Activated naive CD4-positive, alpha-beta T cell treated with anti-CD3 and anti-CD28 coated beads, Interleukin-2, amount 10 ng/mL, durations not matched to agents 7 days and 5 days (primary cell): ENCODE results near the gene HDHD2.
"Not testable (repeated sequence)": the region's sequence is repeated elsewhere in the genome, so short reads cannot be mapped to it uniquely, and the experiment has no call there.

Experiments
- CTCF ChIA-PET: fragments of 350-600 bp; sonication (Branson Sonifier 250); formaldehyde crosslinking; loops from one replicate; lab custom pipeline; 2021; ENCODE audit warnings: antibody characterized with exemption; lab: Charles Lee
- DNase-seq: peaks from one replicate; pipeline ENCODE4 v3.0.0-alpha.2; 2020
- H3K27ac Mint-ChIP-seq: one replicate; pipeline ENCODE4 v1.8.0; 2021; ENCODE audit warnings: mild to moderate bottlenecking, moderate library complexity, mixed read lengths
- H3K27me3 Mint-ChIP-seq: one replicate; pipeline ENCODE4 v1.8.0; 2021; ENCODE audit warnings: mild to moderate bottlenecking, mixed read lengths
- H3K36me3 Mint-ChIP-seq: one replicate; pipeline ENCODE4 v1.8.0; 2021; ENCODE audit warnings: mixed read lengths
- H3K4me1 Mint-ChIP-seq: one replicate; pipeline ENCODE4 v1.8.0; 2021; ENCODE audit warnings: mixed read lengths
- H3K4me3 Mint-ChIP-seq: one replicate; pipeline ENCODE4 v1.8.0; 2021; ENCODE audit warnings: mild to moderate bottlenecking, moderate library complexity, mixed read lengths
- H3K9me3 Mint-ChIP-seq: one replicate; pipeline ENCODE4 v1.8.0; 2021; ENCODE audit warnings: mixed read lengths

The HDHD2 gene, protein sequence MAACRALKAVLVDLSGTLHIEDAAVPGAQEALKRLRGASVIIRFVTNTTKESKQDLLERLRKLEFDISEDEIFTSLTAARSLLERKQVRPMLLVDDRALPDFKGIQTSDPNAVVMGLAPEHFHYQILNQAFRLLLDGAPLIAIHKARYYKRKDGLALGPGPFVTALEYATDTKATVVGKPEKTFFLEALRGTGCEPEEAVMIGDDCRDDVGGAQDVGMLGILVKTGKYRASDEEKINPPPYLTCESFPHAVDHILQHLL

DNA sequence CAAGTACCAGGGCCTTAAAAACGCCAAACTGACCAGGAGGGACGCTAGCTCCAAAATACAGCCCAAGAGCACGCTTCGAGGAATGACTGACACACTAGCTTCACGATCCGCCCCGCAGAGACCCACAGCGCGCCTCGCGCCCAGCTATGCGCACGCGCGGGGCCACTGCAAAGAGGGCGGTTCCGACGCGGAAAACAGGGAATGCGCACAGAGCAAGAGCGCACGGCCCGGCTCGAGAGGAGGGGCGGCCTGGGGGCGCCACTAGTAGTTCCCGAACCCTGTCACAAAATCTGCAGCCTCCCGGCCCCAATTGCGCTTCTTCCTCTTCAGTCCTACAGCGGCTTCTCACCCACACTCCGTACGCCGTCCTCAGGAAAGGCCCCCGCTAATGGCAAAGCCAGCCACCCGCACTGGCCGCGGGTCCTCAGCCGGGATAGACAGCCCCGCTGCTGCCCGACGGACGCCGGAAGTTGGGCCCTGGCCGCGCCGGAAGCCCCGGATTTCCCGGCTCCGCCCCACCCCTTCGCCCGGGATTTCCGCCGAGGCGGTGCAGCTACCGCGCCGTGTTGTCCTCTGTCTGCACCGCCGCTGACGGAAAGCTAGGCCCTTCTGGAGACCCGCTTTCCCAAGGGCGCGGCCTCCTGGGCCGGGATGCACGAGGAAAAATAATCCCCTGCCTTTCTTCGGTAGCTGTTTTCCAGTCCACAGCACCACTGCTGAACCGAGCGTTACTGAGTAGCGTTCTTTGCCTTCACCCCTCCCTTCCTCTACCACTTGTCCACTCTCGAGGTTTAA lies at the start of gene HDHD2:
Gene HDHD2, minus strand, starts transcription at position 472 of the 795 bp plus-strand sequence. CDS start 14,061 bp downstream, outside the sequence.
- H3K4me3 Mint-ChIP-seq, result peak within 1 kb of the TSS; percentile 83
- H3K9me3 Mint-ChIP-seq, result no peaks in the 10 kb centered on the region
- H3K27me3 Mint-ChIP-seq, result no peaks in the 10 kb centered on the region
- peaks cover 29% of the 10 kb centered on the region for H3K4me1 Mint-ChIP-seq
- CTCF ChIA-PET, result interaction anchor here (1.5 kb wide), 1 partner anchor 22 kb away, joined by 5 read pairs; no protein-coding TSS in a partner anchor
- H3K36me3 Mint-ChIP-seq, result peaks cover 21% of the 10 kb centered on the region
- H3K27ac Mint-ChIP-seq, result peak within 1 kb of the TSS; percentile 88
- DNase-seq, result peak; percentile 82

DNA sequence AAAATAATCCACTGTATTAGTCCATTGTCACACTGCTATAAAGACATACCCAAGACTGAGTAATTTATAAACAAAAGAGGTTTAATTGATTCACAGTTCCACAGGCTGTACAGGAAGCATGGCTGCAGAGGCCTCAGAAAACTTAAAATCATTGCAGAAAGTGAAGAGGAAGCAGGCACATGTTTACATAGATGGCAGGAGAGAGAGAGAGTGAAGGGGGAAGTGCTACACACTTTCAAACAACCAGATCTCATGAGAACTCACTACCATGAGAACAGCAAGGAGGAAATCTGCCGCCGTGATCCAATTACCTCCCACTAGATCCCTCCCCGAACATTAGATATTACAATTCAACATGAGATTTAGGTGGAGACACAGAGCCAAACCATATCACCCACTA lies 45.7 kb upstream of the HDHD2 start:
- peaks cover 22% of the 10 kb centered on the region for H3K27me3 Mint-ChIP-seq
- H3K4me3 Mint-ChIP-seq, DNase-seq, H3K27ac Mint-ChIP-seq, H3K36me3 Mint-ChIP-seq, H3K4me1 Mint-ChIP-seq, CTCF ChIA-PET, H3K9me3 Mint-ChIP-seq: not testable (repeated sequence)

DNA sequence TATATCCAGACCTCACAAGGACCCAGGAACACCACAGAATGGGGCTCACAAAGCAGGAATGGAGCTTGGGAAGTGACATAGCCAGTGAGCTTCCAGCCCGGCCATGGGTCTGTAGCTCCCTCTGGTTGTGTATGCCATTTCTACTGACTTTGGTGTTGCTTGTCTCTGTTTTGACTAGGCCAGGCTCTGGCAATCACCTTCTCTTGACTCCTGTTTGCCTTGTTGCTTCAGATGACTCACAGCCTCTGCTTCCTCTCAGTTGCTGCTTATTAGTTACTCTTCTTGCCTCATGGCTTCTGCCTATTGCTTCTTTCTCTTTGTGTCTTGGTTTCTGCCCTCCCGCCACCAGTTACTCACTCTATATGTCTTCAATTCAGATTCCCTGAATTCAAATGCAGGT lies 41.7 kb upstream of the HDHD2 start:
- Mint-ChIP-seq H3K4me1 (no peaks in the 10 kb centered on the region), H3K27ac (no peak overlapping the region), H3K9me3 (no peaks in the 10 kb centered on the region), H3K36me3 (no peaks in the 10 kb centered on the region), H3K4me3 (no peak overlapping the region), H3K27me3 (peaks cover 13% of the 10 kb centered on the region)
- CTCF ChIA-PET, result interaction anchor here (3.0 kb wide), 1 partner anchor 12 kb away, joined by 11 read pairs; no protein-coding TSS in a partner anchor
- DNase-seq, result no peak

DNA sequence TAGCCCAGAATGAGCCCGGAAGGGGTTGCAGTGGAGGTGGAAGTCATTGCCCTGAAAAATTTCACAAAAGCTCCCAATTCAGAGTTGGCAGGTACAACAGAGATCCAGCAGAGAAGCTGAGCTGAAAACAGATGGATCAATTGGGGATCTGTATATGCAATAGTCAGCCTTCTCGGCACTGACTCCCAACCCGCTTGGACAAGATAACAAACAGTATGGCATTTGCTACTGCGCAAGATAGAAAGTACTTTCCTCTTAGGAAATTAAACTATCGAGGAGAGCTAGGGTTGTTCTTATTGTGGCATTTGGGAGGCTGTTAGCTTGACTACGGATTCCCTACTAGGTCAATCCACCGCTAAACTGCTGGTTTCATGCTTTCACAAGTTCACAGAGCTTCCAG lies 37.4 kb upstream of the HDHD2 start:
- Mint-ChIP-seq H3K27me3 (peaks cover 9% of the 10 kb centered on the region), H3K9me3 (peaks cover 24% of the 10 kb centered on the region), H3K36me3 (no peaks in the 10 kb centered on the region), H3K4me1 (no peaks in the 10 kb centered on the region), H3K4me3 (no peak overlapping the region), H3K27ac (no peak overlapping the region)
- CTCF ChIA-PET, result interaction anchor here (1.3 kb wide), 1 partner anchor 16 kb away, joined by 4 read pairs; no protein-coding TSS in a partner anchor
- no peak for DNase-seq

DNA sequence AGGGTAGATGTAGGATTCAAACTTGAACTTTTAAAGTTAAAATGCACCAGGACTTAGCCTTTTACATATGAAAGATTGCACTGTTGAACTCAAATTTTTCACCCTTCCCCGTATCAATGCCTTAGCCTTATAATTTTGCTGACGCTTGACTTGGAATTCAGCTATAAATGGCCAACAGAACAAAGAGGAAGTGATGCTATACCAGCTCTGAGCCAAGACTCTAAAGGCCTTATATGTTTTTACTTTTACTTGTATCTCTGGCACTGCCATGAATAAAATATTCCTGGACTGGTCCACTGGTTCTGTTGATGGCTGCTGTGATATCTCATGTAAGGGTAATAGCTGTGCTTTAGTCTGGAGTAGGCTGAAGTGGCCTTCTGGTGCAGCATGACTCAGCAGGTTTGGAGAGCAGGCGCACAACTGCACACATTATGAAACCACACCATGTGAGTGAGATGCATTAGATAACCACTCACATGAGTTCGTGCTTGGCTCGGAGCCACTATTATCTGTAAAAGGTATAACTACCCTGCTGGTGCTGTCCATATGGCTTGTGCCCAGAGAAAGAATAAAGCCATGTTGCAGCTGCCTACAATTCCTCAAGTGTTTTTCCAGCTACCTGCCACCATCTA lies 34.2 kb upstream of the HDHD2 start:
- Mint-ChIP-seq H3K9me3 (peaks cover 24% of the 10 kb centered on the region), H3K27ac (no peak overlapping the region), H3K27me3 (peaks cover 5% of the 10 kb centered on the region), H3K36me3 (no peaks in the 10 kb centered on the region), H3K4me3 (no peak overlapping the region), H3K4me1 (no peaks in the 10 kb centered on the region)
- CTCF ChIA-PET, result no interaction called here
- no peak for DNase-seq

DNA sequence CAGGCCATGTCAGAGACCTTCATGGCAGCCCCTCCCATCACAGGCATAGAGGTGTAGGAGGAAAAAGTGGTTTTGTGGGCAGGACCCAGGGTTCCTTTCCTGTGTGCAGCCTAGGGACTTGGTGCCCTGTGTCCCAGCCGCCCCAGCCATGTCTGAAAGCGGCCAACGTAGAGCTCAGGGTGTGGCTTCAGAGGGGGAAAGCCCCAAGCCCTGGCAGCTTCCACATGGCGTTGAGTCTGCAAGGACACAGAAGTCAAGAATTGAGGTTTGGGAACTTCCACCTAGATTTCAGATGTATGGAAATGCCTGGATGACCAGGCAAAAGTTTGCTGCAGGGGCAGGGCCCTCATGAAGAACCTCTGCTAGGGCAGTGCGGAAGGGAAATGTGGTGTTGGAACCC lies 31.9 kb upstream of the HDHD2 start:
- H3K36me3 Mint-ChIP-seq, H3K4me3 Mint-ChIP-seq, CTCF ChIA-PET, H3K27me3 Mint-ChIP-seq, H3K4me1 Mint-ChIP-seq, H3K27ac Mint-ChIP-seq, DNase-seq: not testable (repeated sequence)
- H3K9me3 Mint-ChIP-seq, result peaks cover 24% of the 10 kb centered on the region

DNA sequence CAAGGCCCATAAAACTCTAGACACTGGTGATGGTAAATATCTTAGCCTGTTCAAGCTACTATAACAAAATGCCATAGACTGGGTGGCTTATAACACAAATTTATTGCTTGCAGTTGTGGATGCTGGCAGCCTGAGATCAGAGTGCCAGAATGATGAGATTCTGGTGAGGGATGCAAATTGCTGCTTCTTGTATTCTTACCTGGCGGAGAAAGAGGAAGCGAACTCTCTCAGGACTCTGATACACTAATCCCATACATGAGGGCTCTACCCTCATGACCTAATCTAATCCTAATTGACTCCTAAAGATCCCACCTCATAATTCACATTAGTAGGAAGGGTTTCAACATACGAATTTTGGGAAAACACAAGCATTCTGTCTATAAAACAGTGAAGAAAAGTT lies 30.5 kb upstream of the HDHD2 start:
- H3K27ac Mint-ChIP-seq, result no peak overlapping the region
- CTCF ChIA-PET, result no interaction called here
- peaks cover 13% of the 10 kb centered on the region for H3K27me3 Mint-ChIP-seq
- H3K4me1 Mint-ChIP-seq, result peaks cover 2% of the 10 kb centered on the region
- peaks cover 20% of the 10 kb centered on the region for H3K9me3 Mint-ChIP-seq
- H3K36me3 Mint-ChIP-seq, result no peaks in the 10 kb centered on the region
- no peak for DNase-seq
- no peak overlapping the region for H3K4me3 Mint-ChIP-seq

DNA sequence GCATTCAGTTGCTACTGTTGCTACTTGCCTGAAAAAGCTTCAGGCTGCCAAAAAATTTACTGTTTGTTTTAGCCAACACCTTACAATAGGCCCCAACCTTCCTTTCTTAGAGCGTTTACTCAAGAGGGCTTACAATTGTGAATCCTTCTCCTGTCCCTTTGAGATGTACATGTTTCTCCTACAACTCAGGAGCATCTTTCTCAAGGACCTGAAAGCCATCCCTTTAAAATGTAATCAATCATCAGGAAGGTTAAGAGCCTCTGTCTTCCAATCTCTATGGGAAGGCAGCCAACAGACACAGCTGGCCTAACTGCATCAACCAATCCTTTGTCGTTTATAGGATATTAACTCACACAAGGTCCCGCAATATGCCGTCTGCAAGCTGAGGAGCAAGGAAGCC lies 29.2 kb upstream of the HDHD2 start:
- no peak for DNase-seq
- Mint-ChIP-seq H3K4me3 (no peak overlapping the region), H3K27me3 (peaks cover 13% of the 10 kb centered on the region), H3K36me3 (peaks cover 2% of the 10 kb centered on the region), H3K9me3 (peaks cover 12% of the 10 kb centered on the region), H3K4me1 (peaks cover 2% of the 10 kb centered on the region), H3K27ac (no peak overlapping the region)
- CTCF ChIA-PET, result no interaction called here

DNA sequence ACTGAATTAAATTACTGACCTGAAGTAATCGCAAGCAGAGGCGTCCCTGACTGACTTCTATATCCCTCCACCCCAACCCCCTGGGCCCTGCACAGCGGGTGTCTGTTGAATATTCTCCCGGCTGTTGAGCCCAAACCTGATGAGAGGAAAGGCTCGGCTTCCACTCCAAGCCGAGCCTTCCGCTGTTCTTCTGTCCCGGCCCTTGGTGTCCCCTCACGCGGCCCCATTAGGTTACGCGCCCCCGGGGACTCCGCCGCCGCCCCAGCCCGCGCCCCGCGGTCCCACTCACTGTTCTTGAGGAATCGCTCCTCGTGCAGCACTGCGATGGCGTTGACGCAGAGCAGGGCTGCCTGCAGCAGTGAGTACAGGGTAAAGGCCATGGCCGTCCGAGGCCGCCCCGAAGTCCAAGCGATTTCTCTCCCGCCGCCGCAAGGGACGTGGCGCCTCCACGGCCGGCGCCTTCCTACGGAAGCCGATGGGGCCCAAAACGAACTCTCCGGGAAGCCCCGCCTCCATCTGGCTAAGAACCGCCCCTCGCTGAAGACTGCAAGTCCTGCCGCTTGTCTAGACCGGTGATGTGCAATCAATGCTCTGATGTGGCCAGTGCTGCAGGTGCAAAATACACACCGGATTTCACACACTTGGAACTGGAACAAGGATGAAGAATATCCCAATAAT lies 25.7 kb upstream of the HDHD2 start, which contains the start of gene IER3IP1:
Gene IER3IP1, minus strand, starts transcription at position 467 of the 678 bp plus-strand sequence. Its CDS starts 87 bp downstream, at position 380.
- Mint-ChIP-seq H3K9me3 (no peaks in the 10 kb centered on the region), H3K36me3 (peaks cover 2% of the 10 kb centered on the region), H3K4me1 (peaks cover 2% of the 10 kb centered on the region), H3K27ac (no peak within 1 kb of the TSS), H3K4me3 (peak within 1 kb of the TSS; percentile 11), H3K27me3 (peaks cover 8% of the 10 kb centered on the region)
- CTCF ChIA-PET, result no interaction called here
- peak; percentile 91 for DNase-seq

DNA sequence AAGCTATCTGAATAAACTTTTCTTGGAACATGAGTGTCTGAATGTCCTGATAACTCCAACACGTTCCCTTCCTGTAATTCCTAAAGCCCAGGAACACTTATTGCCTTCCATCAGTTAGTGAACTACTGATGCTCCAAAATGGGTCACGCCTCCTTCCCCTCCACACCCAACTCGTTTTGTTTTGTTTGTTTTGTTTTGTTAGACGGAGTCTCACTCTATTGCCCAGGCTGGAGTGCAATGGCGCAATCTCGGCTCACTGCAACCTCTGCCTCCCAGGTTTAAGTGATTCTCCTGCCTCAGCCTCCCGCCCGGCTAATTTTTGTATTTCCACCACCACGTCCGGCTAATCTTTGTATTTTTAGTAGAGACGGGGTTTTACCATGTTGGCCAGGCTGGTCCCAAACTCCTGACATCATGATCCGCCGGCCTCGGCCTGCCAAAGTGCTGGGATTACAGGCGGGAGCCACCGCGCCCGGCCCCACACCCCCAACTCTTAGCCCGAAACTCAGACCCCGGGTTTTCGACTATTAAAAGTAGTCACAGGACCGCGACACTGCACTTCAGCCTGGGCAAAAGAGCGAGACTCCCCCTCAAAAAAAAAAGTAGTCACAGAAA lies 25.1 kb upstream of the HDHD2 start:
- no peak for DNase-seq
- H3K36me3 Mint-ChIP-seq, result peaks cover 2% of the 10 kb centered on the region
- H3K4me1 Mint-ChIP-seq, result peaks cover 2% of the 10 kb centered on the region
- CTCF ChIA-PET, result interaction anchor here (1.0 kb wide), 1 partner anchor 44 kb away, joined by 3 read pairs; no protein-coding TSS in a partner anchor
- peaks cover 8% of the 10 kb centered on the region for H3K27me3 Mint-ChIP-seq
- no peak overlapping the region for H3K4me3 Mint-ChIP-seq
- no peak overlapping the region for H3K27ac Mint-ChIP-seq
- no peaks in the 10 kb centered on the region for H3K9me3 Mint-ChIP-seq

DNA sequence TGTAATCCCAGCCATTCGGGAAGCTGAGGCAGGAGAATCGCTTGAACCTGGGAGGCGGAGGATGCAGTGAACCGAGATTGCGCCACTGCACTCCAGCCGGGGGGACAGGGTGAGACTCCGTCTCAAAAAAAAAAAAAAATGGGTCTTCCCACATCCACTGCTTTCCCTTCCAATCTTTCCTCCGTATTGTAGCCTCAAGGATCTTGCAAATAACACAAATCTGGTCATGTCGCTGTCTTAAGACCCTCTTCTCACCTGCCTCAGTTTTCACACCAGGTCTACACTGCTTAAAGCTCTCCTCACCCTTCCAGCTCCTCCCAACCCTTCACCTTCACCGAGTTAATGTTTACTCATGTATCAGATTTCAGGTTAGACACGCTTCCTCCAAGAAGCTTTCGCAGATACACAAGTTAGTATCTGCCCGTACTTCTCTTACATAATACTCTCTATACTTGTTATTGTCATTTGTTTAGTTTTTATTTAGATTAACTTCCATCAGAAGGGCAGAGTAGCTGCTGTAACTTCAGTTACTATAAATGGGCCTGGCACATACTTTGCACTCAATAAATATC lies 24.3 kb upstream of the HDHD2 start:
- H3K4me3 Mint-ChIP-seq, result no peak overlapping the region
- no peak for DNase-seq
- peaks cover 2% of the 10 kb centered on the region for H3K4me1 Mint-ChIP-seq
- H3K27ac Mint-ChIP-seq, result no peak overlapping the region
- H3K9me3 Mint-ChIP-seq, result no peaks in the 10 kb centered on the region
- H3K36me3 Mint-ChIP-seq, result peaks cover 4% of the 10 kb centered on the region
- peaks cover 8% of the 10 kb centered on the region for H3K27me3 Mint-ChIP-seq
- CTCF ChIA-PET, result interaction anchor here (0.7 to 1.0 kb wide), 2 partner anchors 26 to 43 kb away, joined by 3 read pairs; no protein-coding TSS in a partner anchor

DNA sequence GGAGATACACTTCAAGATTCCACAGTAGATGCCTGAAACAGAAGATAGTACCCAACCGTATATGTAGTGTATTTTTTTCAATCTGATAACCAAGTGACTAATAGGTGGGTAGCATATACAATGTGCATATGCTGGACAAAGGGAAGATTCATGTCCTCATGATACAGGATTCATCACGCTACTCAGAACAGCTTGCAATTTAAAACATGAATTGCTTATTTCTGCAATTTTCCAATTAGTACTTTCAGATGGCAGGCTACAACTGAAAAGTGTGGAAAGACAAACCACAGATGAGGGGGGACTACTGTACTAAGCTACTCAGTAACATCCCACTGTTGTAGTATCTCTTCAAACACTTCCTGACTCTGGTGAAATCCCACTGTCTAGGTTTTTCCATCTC lies 22.2 kb upstream of the HDHD2 start:
- H3K27ac Mint-ChIP-seq, result no peak overlapping the region
- peaks cover 5% of the 10 kb centered on the region for H3K4me1 Mint-ChIP-seq
- CTCF ChIA-PET, result interaction anchor here (0.9 kb wide), 1 partner anchor 22 kb away, joined by 5 read pairs; the partner anchor contains the start of gene HDHD2
- DNase-seq, result no peak
- peaks cover 4% of the 10 kb centered on the region for H3K36me3 Mint-ChIP-seq
- H3K4me3 Mint-ChIP-seq, result no peak overlapping the region
- H3K9me3 Mint-ChIP-seq, result no peaks in the 10 kb centered on the region
- peaks cover 7% of the 10 kb centered on the region for H3K27me3 Mint-ChIP-seq

DNA sequence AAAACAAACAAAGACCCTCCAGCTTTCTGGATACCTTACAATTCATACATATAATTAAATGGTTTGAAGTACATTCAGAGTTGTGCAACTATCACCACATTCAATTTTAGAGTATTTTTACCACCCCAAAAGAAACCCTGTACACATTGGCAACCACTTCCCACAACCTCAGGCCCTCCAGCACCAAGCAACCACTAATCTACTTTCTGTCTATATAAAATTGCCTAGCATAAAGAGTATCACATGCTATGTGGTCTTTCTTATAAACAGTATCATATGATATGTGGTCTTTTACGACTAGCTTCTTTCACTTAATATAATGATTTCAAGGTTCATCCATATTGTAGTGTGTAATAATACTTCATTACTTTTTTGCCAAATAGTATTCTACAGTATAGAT lies 18.6 kb upstream of the HDHD2 start:
- CTCF ChIA-PET, result no interaction called here

More for the DNA sequence above, 18.6 kb upstream of the HDHD2 start:
- Mint-ChIP-seq H3K36me3 (peaks cover 7% of the 10 kb centered on the region), H3K4me3 (no peak overlapping the region), H3K9me3 (no peaks in the 10 kb centered on the region), H3K27me3 (no peaks in the 10 kb centered on the region), H3K4me1 (peaks cover 16% of the 10 kb centered on the region), H3K27ac (no peak overlapping the region)
- no peak for DNase-seq
